ENCODE data around the gene SCCPDH. TPM values are rescaled to one million over a fixed set of nuclear protein-coding genes. Genes with fewer than 3 reads are reported as not detected.

The SCCPDH gene
- 31.7 and 32.3 TPM in 2 replicates for total RNA-seq

- Mint-ChIP-seq H3K4me3 (peak within 1 kb of the TSS; percentile 91), H3K36me3 (ENCODE audit: low read depth) (peaks cover 26% of the 10 kb centered on the region), H3K4me1 (peaks cover 5% of the 10 kb centered on the region), H3K27ac (peak within 1 kb of the TSS; percentile 84), H3K9me3 (peaks cover 15% of the 10 kb centered on the region), H3K27me3 (no peaks in the 10 kb centered on the region)
- intact Hi-C loops (cut with micrococcal nuclease), result loop anchor here (1.0 to 10.0 kb wide), 4 partner anchors 25 to 389 kb away; partner anchors contain the start of genes CNST and TFB2M
- peak; percentile 91 for DNase-seq
Measured at GRCh38 chr1:246724016-246724730, at the start of gene SCCPDH. Gene SCCPDH (plus strand): TSS chr1:246724409. CDS start chr1:246724423, 14 bp downstream.

GRCh38 chr1:246677842-246678241 is 46.4 kb upstream of the SCCPDH start:
- H3K4me3 Mint-ChIP-seq, result no peak overlapping the region
- no peak overlapping the region for H3K27ac Mint-ChIP-seq

GRCh38 chr1:246678816-246679793 is 45.1 kb upstream of the SCCPDH start:
- H3K36me3 Mint-ChIP-seq (ENCODE audit: low read depth), result no peaks in the 10 kb centered on the region
- intact Hi-C loops (cut with micrococcal nuclease), result no loop called here
- no peaks in the 10 kb centered on the region for H3K9me3 Mint-ChIP-seq
- no peaks in the 10 kb centered on the region for H3K4me1 Mint-ChIP-seq
- H3K27me3 Mint-ChIP-seq, result no peaks in the 10 kb centered on the region
- no peak overlapping the region for H3K4me3 Mint-ChIP-seq
- H3K27ac Mint-ChIP-seq, result no peak overlapping the region
- DNase-seq, result no peak

More at GRCh38 chr1:246677842-246678241, 46.4 kb upstream of the SCCPDH start:
- Mint-ChIP-seq H3K9me3 (no peaks in the 10 kb centered on the region), H3K27me3 (no peaks in the 10 kb centered on the region), H3K4me1 (no peaks in the 10 kb centered on the region), H3K36me3 (ENCODE audit: low read depth) (no peaks in the 10 kb centered on the region)
- intact Hi-C loops (cut with micrococcal nuclease), result no loop called here
- DNase-seq, result no peak

- H3K9me3 Mint-ChIP-seq, result no peaks in the 10 kb centered on the region
- no peaks in the 10 kb centered on the region for H3K36me3 Mint-ChIP-seq (ENCODE audit: low read depth)
- no peak overlapping the region for H3K4me3 Mint-ChIP-seq
- H3K27me3 Mint-ChIP-seq, result no peaks in the 10 kb centered on the region
- no peak overlapping the region for H3K27ac Mint-ChIP-seq
- H3K4me1 Mint-ChIP-seq, result no peaks in the 10 kb centered on the region
- intact Hi-C loops (cut with micrococcal nuclease), result no loop called here
- no peak for DNase-seq
Measured at GRCh38 chr1:246679794-246680177, 44.4 kb upstream of the SCCPDH start.

- Mint-ChIP-seq H3K27me3 (no peaks in the 10 kb centered on the region), H3K4me3 (no peak overlapping the region), H3K36me3 (ENCODE audit: low read depth) (no peaks in the 10 kb centered on the region), H3K4me1 (no peaks in the 10 kb centered on the region), H3K9me3 (no peaks in the 10 kb centered on the region), H3K27ac (no peak overlapping the region)
- no peak for DNase-seq
- intact Hi-C loops (cut with micrococcal nuclease), result no loop called here
Measured at GRCh38 chr1:246680190-246680589, 44.0 kb upstream of the SCCPDH start.

GRCh38 chr1:246680696-246681130 is 43.5 kb upstream of the SCCPDH start:
- Mint-ChIP-seq H3K36me3 (ENCODE audit: low read depth) (no peaks in the 10 kb centered on the region), H3K27me3 (no peaks in the 10 kb centered on the region)

GRCh38 chr1:246681900-246682895 is 42.0 kb upstream of the SCCPDH start:
- Mint-ChIP-seq H3K27me3 (no peaks in the 10 kb centered on the region), H3K36me3 (ENCODE audit: low read depth) (no peaks in the 10 kb centered on the region), H3K4me1 (no peaks in the 10 kb centered on the region), H3K4me3 (no peak overlapping the region), H3K27ac (no peak overlapping the region), H3K9me3 (no peaks in the 10 kb centered on the region)
- no peak for DNase-seq
- intact Hi-C loops (cut with micrococcal nuclease), result no loop called here

More at GRCh38 chr1:246680696-246681130, 43.5 kb upstream of the SCCPDH start:
- Mint-ChIP-seq H3K4me1 (no peaks in the 10 kb centered on the region), H3K27ac (peak overlapping the region; percentile 11), H3K4me3 (no peak overlapping the region), H3K9me3 (no peaks in the 10 kb centered on the region)
- intact Hi-C loops (cut with micrococcal nuclease), result no loop called here
- no peak for DNase-seq

GRCh38 chr1:246683521-246683920 is 40.7 kb upstream of the SCCPDH start:
- intact Hi-C loops (cut with micrococcal nuclease), result no loop called here
- H3K9me3 Mint-ChIP-seq, result no peaks in the 10 kb centered on the region
- no peaks in the 10 kb centered on the region for H3K36me3 Mint-ChIP-seq (ENCODE audit: low read depth)
- no peak overlapping the region for H3K4me3 Mint-ChIP-seq
- H3K4me1 Mint-ChIP-seq, result no peaks in the 10 kb centered on the region
- H3K27me3 Mint-ChIP-seq, result no peaks in the 10 kb centered on the region
- DNase-seq, result no peak
- H3K27ac Mint-ChIP-seq, result no peak overlapping the region

GRCh38 chr1:246687002-246687401 is 37.2 kb upstream of the SCCPDH start:
- Mint-ChIP-seq H3K4me3 (no peak overlapping the region), H3K4me1 (no peaks in the 10 kb centered on the region), H3K36me3 (ENCODE audit: low read depth) (no peaks in the 10 kb centered on the region), H3K27ac (no peak overlapping the region), H3K9me3 (no peaks in the 10 kb centered on the region), H3K27me3 (peaks cover 2% of the 10 kb centered on the region)
- intact Hi-C loops (cut with micrococcal nuclease), result no loop called here
- no peak for DNase-seq

- peak; percentile 81 for DNase-seq
- intact Hi-C loops (cut with micrococcal nuclease), result loop anchor here (1.0 to 10.0 kb wide), 4 partner anchors 10 to 1535 kb away; partner anchors contain the start of gene KIF26B
- Mint-ChIP-seq H3K4me3 (no peak overlapping the region), H3K9me3 (peaks cover 4% of the 10 kb centered on the region), H3K4me1 (no peaks in the 10 kb centered on the region), H3K27me3 (peaks cover 2% of the 10 kb centered on the region), H3K27ac (no peak overlapping the region), H3K36me3 (ENCODE audit: low read depth) (peaks cover 2% of the 10 kb centered on the region)
Measured at GRCh38 chr1:246689409-246690008, 34.7 kb upstream of the SCCPDH start.

- no peak overlapping the region for H3K27ac Mint-ChIP-seq
- H3K9me3 Mint-ChIP-seq, result peaks cover 4% of the 10 kb centered on the region
- intact Hi-C loops (cut with micrococcal nuclease), result loop anchor here (10.0 kb wide), 1 partner anchor 1535 kb away; the partner anchor contains the start of gene KIF26B
- peaks cover 2% of the 10 kb centered on the region for H3K27me3 Mint-ChIP-seq
- no peak overlapping the region for H3K4me3 Mint-ChIP-seq
- H3K4me1 Mint-ChIP-seq, result no peaks in the 10 kb centered on the region
- H3K36me3 Mint-ChIP-seq (ENCODE audit: low read depth), result peaks cover 2% of the 10 kb centered on the region
- DNase-seq, result no peak
Measured at GRCh38 chr1:246690100-246690499, 34.1 kb upstream of the SCCPDH start.

GRCh38 chr1:246691622-246692495 is 32.4 kb upstream of the SCCPDH start:
- Mint-ChIP-seq H3K4me3 (no peak overlapping the region), H3K4me1 (no peaks in the 10 kb centered on the region), H3K36me3 (ENCODE audit: low read depth) (peaks cover 2% of the 10 kb centered on the region), H3K27ac (no peak overlapping the region), H3K27me3 (peaks cover 2% of the 10 kb centered on the region), H3K9me3 (peaks cover 4% of the 10 kb centered on the region)
- intact Hi-C loops (cut with micrococcal nuclease), result loop anchor here (10.0 kb wide), 1 partner anchor 1537 kb away; the partner anchor contains the start of gene KIF26B
- no peak for DNase-seq
